GM23338 (cell line): Measurements from ENCODE around the gene GNA12.

Source experiments
- EZH2phosphoT487 ChIP-seq: fragments of 200-600 bp; sonication (generic); IDR thresholded peaks from one replicate; pipeline ENCODE4 v1.8.1; 2018; ENCODE audit warnings: antibody characterized with exemption; ENCODE audit not compliant: unreplicated experiment
- POLR2AphosphoS5 ChIP-seq: IDR thresholded peaks from 2 replicates; pipeline ENCODE4 v1.6.1; 2016; ENCODE audit warnings: antibody characterized with exemption, low read depth
- TF ChIP-seq, protein P1 (sequence below), 2 experiments: fragments of 200-600 bp in 1 of 2; sonication (generic) in 1 of 2; conservative IDR thresholded peaks; 2 replicates each; pipeline versions ENCODE4 v1.5.1 to v1.6.1; 2016 to 2017; ENCODE audit warnings: antibody characterized with exemption in 2 of 2, low read depth in 2 of 2, mild to moderate bottlenecking in 2 of 2, moderate library complexity in 1 of 2

DNA sequence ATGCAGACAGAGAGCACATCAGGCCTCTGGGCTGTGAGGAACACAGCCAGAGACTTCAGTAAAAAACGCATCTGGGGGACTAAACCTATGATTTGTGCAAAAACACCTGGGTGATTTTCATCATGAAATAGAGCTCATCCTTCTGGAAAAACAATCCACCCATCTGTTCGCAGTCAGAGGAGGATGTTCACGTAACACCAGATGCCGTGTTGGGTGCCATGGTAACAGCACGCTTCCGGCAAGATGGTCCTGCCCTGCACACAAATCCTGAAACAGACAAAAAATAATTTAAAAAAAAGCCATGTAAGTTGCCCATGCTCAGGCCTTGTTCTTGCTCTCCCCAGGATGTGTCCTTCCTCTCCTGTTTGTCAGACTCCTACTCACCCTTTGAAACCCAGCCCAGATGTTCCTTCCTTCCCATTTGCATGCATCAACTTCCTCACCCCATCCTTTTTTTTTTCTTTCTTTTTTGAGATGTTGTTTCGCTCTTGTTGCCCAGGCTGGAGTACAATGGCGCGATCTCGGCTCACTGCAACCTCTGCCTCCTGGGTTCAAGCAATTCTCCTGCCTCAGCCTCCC lies 28.3 kb upstream of the GNA12 start:
- TF ChIP-seq, protein P1, sequence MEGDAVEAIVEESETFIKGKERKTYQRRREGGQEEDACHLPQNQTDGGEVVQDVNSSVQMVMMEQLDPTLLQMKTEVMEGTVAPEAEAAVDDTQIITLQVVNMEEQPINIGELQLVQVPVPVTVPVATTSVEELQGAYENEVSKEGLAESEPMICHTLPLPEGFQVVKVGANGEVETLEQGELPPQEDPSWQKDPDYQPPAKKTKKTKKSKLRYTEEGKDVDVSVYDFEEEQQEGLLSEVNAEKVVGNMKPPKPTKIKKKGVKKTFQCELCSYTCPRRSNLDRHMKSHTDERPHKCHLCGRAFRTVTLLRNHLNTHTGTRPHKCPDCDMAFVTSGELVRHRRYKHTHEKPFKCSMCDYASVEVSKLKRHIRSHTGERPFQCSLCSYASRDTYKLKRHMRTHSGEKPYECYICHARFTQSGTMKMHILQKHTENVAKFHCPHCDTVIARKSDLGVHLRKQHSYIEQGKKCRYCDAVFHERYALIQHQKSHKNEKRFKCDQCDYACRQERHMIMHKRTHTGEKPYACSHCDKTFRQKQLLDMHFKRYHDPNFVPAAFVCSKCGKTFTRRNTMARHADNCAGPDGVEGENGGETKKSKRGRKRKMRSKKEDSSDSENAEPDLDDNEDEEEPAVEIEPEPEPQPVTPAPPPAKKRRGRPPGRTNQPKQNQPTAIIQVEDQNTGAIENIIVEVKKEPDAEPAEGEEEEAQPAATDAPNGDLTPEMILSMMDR (conservative IDR thresholded peaks at IDR 0.05; ENCODE audit: low read depth in 2 of 2), result no peak
- TF ChIP-seq POLR2AphosphoS5, result no peak
- no peak for TF ChIP-seq EZH2phosphoT487
